Colonic mucosa (tissue), 4 donors: Measurements from ENCODE around the gene GUCA1A. TPM values are rescaled to one million over a fixed set of nuclear protein-coding genes. Genes with fewer than 3 reads are reported as not detected.
"Not testable (repeated sequence)": the region's sequence is repeated elsewhere in the genome, so short reads cannot be mapped to it uniquely, and the experiment has no call there.

ENCODE experiments used
- DNase-seq: peaks from one replicate; pipeline ENCODE4 v3.0.0-alpha.2; 2020
- H3K27ac ChIP-seq: fragments of 200-600 bp; one replicate; pipeline ENCODE4 v1.8.0; 2021
- H3K27me3 ChIP-seq: fragments of 200-600 bp; one replicate; pipeline ENCODE4 v1.8.0; 2021
- H3K36me3 ChIP-seq: fragments of 200-600 bp; one replicate; pipeline ENCODE4 v1.8.0; 2021
- H3K4me1 ChIP-seq: fragments of 200-600 bp; one replicate; pipeline ENCODE4 v1.8.0; 2021; ENCODE audit warnings: mild to moderate bottlenecking
- H3K4me3 ChIP-seq: fragments of 200-600 bp; one replicate; pipeline ENCODE4 v1.8.0; 2021
- H3K9ac ChIP-seq, 2 donors: one replicate each; pipeline ENCODE4 v1.7.0; 2013; ENCODE audit warnings: control low read depth in 2 of 2, low read depth in 2 of 2, low read length in 2 of 2
- H3K9me3 ChIP-seq: fragments of 200-600 bp; one replicate; pipeline ENCODE4 v1.8.0; 2021
- intact Hi-C: fragments of 100-400 bp; cut with DNase I; formaldehyde crosslinking; loops from one replicate; pipeline ENCODE4 v1.14.1; 2022
- total RNA-seq, 2 donors: library from RNA; stranded (reverse); fragmentation: NEBNext Ultra II Directional in 1 of 2; extraction: Animal tissue kit (Norgen Biotek cat#: 25700) in 1 of 2; gene quantifications; one replicate each; pipeline ENCODE4 v1.2.1, GENCODE V29; 2021
- TF ChIP-seq, protein P1 (sequence below): fragments of 200-600 bp; IDR thresholded peaks from one replicate; pipeline ENCODE4 v1.8.0; 2022; ENCODE audit warnings: antibody characterized with exemption, mild to moderate bottlenecking
- donor health status: healthy.
- donor health status: DM: no; HTN: no; CAD: no.
- donor health status: DM: no; HTN: no; CAD: no.

GUCA1A gene
- total RNA-seq, 2 donors from 2014 or later: not detected

DNA sequence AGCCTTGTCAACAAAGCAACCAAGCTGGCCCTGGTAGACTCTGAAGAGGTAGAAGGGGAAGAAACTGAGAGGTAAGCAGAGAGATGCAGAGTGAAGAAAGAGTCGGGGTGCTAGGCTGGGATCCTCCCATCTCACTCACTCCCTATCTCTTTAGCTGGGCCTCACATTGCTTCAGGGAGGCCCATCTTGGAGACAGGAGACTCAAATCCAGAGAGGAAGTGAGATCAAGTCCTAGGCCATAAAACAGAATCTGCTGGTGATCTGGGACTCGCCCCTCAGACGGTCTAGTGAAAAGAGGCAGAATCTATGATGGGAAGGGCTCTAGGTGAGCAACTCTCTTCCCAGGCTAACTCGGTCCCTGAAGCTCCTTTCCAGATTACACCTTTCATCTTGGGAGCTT lies 22.3 kb downstream of the GUCA1A start:
- Histone ChIP-seq H3K27ac (no peak overlapping the region), H3K27me3 (no peaks in the 10 kb centered on the region), H3K4me3 (no peak overlapping the region), H3K36me3 (no peaks in the 10 kb centered on the region), H3K4me1 (no peaks in the 10 kb centered on the region), H3K9me3 (no peaks in the 10 kb centered on the region), H3K9ac (no peak overlapping the region)
- TF ChIP-seq, protein P1, sequence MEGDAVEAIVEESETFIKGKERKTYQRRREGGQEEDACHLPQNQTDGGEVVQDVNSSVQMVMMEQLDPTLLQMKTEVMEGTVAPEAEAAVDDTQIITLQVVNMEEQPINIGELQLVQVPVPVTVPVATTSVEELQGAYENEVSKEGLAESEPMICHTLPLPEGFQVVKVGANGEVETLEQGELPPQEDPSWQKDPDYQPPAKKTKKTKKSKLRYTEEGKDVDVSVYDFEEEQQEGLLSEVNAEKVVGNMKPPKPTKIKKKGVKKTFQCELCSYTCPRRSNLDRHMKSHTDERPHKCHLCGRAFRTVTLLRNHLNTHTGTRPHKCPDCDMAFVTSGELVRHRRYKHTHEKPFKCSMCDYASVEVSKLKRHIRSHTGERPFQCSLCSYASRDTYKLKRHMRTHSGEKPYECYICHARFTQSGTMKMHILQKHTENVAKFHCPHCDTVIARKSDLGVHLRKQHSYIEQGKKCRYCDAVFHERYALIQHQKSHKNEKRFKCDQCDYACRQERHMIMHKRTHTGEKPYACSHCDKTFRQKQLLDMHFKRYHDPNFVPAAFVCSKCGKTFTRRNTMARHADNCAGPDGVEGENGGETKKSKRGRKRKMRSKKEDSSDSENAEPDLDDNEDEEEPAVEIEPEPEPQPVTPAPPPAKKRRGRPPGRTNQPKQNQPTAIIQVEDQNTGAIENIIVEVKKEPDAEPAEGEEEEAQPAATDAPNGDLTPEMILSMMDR: no peak
- intact Hi-C loops: no loop called here
- no peak for DNase-seq

DNA sequence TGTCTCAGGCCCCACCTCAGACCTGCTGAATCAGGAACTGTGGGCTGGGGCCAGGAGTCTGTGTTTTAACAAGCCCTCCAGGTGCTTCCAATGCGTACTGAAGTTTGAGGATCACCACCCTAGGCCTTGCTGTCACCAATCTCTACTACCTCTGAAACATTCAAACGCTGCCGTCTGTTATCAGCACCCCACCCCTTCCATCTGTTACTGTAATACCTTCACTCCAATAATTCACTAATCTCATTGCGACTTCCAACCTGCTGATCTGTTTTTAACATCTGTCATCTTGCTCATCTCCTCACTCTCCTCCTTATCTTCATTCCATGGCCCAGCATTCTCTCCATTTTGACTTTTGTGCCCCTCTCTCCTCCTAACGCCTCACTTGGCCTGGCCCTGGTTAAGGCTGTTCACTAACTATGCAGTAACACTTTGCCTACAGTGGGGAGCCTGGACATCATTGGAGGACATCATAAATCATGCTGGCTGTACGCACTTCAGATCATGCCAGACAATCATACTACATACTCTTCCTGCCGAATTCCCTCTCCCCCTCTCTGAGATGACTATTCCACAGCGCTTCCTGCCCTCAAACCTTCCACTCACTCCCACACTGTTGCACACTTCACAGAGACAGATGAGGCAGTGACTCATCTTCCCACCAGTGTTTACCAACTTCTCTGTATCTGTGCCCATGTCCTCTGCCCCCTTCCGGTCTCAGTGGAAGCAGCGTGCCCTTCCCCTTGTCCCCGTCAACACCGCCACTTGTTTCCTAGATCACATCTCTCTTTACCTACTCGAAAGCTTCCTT lies 24.6 kb downstream of the GUCA1A start:
- no peak overlapping the region for H3K4me3 ChIP-seq
- no peaks in the 10 kb centered on the region for H3K36me3 ChIP-seq
- TF ChIP-seq, protein P1: no peak
- H3K9ac ChIP-seq: no peak overlapping the region
- H3K4me1 ChIP-seq: no peaks in the 10 kb centered on the region
- no peak for DNase-seq
- no peaks in the 10 kb centered on the region for H3K27me3 ChIP-seq
- peak overlapping the region; percentile 3 for H3K27ac ChIP-seq
- H3K9me3 ChIP-seq: no peaks in the 10 kb centered on the region
- intact Hi-C loops: no loop called here

DNA sequence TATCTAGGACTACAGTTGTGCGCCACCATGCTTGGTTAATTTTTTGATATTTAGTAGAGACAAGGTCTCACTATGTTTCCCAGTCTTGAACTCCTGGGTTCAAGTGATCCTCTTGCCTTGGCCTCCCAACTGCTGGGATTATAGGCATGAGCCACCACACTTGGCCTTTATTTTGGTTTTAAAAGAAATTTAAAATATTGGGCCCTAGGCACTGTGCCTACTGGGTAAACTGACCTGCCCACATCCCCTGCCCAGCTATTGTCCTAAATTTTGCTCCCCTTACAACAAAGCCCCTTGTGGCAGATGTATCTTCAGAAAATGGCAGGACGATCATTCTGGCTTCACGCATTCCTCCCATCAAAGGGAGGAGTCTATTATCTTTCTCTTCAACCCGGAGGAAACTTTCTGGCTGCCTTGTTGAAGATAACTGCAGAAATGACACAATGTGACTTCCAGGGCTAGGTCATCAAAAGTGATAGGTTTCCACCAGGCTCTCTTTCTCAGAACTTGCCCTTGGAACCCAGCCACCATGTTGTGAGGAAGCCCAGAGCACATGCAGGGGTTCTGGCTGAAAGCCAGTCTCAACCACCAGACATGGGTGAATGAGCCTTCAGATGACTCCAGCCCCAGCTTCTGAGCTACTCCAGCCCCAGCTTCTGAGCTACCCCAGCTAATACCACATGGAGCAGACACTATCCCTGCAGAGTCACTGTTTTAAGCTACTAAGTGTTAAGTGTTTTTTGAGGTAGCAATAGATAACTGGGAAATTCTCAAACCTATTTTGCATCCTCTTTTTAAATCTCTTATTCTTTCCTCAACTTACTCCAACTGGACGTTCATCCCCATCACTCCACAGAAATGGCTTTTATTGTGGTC lies 26.2 kb downstream of the GUCA1A start:
- H3K4me3 ChIP-seq: no peak overlapping the region
- DNase-seq: no peak
- H3K9me3 ChIP-seq: no peaks in the 10 kb centered on the region
- H3K27me3 ChIP-seq: no peaks in the 10 kb centered on the region
- intact Hi-C loops: no loop called here
- no peaks in the 10 kb centered on the region for H3K4me1 ChIP-seq
- H3K27ac ChIP-seq: peak overlapping the region; percentile 17
- H3K36me3 ChIP-seq: no peaks in the 10 kb centered on the region
- TF ChIP-seq, protein P1: no peak
- no peak overlapping the region for H3K9ac ChIP-seq

DNA sequence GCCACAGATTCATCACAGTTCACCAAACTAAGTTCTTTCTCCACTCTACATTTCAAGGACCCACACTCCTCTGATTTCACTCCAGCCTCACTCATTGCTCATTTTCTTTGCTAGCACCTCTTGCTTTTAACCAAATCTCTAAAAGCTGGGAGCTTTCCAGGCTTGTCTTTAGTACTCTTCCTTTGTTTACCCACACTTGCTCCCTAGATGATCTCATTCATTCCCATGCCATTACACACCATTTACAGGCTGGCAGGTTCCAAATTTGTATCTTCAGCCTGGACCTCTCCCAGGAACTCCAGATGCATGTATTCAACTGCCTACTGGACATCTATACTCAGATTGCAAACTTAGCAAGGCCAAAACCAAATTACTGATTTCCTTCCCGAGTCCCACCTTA lies 26.9 kb downstream of the GUCA1A start:
- Histone ChIP-seq H3K9me3 (no peaks in the 10 kb centered on the region), H3K27ac (peak overlapping the region; percentile 27), H3K27me3 (no peaks in the 10 kb centered on the region), H3K36me3 (no peaks in the 10 kb centered on the region), H3K4me3 (no peak overlapping the region), H3K4me1 (no peaks in the 10 kb centered on the region), H3K9ac (no peak overlapping the region)
- intact Hi-C loops: no loop called here
- TF ChIP-seq, protein P1: no peak
- peak; percentile 34 for DNase-seq

DNA sequence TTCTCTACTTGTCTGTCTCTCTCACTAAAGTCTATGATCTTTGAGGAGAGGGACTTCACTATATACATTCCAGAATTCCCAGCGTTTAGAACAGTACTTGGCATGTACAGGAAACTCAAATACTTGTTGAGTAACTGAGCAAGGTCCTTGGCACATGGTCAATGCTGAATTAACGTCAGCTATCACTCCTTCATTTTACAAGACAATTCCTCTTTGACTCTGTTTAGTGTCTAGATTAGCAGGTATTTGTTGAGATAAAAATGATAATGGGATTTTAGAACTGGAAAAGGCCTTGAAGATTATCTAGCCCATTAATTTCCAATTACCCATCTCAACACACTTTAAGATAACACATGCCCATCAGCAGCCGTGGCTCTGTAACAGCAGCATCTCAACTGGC lies 28.2 kb downstream of the GUCA1A start:
- DNase-seq: no peak
- intact Hi-C loops: no loop called here
- Histone ChIP-seq H3K36me3 (no peaks in the 10 kb centered on the region), H3K4me1 (no peaks in the 10 kb centered on the region), H3K9ac (no peak overlapping the region), H3K27ac (no peak overlapping the region), H3K27me3 (no peaks in the 10 kb centered on the region), H3K9me3 (no peaks in the 10 kb centered on the region), H3K4me3 (no peak overlapping the region)
- TF ChIP-seq, protein P1: no peak

DNA sequence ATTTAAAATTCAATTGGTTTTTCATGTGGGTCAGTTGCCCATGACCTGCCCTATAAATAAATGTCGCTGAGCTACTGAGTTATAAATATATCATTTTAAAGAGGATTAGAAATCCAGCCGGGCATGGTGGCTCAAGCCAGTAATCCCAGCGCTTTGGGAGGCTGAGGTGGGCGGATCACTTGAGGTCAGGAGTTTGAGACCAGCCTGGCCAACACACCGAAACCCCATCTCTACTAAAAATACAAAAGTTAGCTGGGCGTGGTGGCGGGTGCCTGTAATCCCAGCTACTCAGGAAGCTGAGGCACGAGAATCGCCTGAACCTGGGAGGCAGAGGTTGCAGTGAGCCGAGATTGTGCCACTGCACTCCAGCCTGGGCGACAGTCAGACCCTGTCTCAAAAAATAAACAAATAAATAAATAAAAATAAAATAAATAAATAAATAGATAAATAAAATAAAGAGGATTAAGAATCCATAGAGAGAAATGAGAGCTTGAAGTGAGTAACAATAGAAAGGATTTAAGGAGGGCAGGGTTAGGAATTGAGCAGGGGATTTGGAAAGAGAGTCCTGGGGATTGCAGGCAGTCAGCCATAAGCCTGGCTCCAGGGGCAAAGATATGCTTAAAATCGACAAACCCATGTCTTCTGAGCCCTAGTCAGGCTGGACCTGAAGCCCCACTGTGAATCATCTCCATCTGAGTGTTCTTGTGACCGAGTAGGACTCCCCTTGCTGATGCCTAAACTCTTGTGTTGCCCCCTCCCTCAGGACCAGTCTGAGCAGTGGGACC lies 29.2 kb downstream of the GUCA1A start:
- H3K4me1 ChIP-seq, H3K36me3 ChIP-seq, H3K9me3 ChIP-seq, H3K27ac ChIP-seq, intact Hi-C loops, DNase-seq, H3K27me3 ChIP-seq, H3K9ac ChIP-seq, H3K4me3 ChIP-seq: not testable (repeated sequence)
